H54 (cell line): ENCODE data around the gene CNTNAP4.

ENCODE experiments used
- DNase-seq: peaks from one replicate; pipeline ENCODE4 v3.0.0; 2011; ENCODE audit warnings: low spot score, mixed read lengths; ENCODE audit not compliant: insufficient read length
- FAIRE-seq: peaks from 3 replicates; lab custom pipeline; 2011; peaks lifted over from hg19 to GRCh38; lab: Jason Lieb, UNC
- POLR2A ChIP-seq: IDR thresholded peaks from 2 replicates; pipeline ENCODE4 v1.6.1; 2011; ENCODE audit warnings: low read depth, mild to moderate bottlenecking, low read length

CNTNAP4 gene

DNA sequence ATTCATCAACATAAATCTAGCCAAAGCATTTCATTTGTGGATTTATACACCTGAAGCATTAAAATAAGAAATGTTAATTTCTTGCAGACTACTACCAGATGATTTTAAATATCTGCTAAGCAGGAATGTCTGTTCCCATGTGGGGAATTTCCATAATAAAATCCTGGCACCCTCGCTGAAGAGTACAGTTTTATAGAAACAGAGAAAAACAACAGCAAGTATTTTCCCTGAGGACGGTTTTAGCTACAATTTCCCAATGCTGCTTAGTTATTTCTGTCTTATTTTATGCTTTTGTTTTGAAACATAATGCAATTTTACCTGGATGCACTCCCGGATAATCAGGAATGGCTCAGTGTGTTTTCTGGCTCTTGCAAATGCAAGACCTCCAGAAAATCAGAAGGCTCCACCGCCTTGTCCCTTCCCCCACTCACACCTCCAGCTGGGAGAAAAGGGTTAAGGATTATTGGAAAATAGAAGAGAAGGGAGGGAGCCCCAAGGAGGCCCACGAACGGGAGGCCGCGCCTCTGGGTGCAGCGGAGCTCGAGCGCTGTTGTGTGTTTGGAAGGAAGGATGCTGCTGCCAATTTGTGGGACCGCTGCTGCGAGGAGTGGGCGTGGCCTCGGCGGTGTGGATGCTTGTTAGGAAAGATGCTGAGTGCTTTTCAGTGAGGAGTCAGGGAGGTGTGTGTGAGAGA lies at the start of gene CNTNAP4:
Gene CNTNAP4 (plus strand): TSS at position 657 of the 694 bp plus-strand sequence. CDS start 262 bp downstream, outside the sequence.
- no peak for FAIRE-seq
- no peak for DNase-seq
- TF ChIP-seq POLR2A, result no peak

DNA sequence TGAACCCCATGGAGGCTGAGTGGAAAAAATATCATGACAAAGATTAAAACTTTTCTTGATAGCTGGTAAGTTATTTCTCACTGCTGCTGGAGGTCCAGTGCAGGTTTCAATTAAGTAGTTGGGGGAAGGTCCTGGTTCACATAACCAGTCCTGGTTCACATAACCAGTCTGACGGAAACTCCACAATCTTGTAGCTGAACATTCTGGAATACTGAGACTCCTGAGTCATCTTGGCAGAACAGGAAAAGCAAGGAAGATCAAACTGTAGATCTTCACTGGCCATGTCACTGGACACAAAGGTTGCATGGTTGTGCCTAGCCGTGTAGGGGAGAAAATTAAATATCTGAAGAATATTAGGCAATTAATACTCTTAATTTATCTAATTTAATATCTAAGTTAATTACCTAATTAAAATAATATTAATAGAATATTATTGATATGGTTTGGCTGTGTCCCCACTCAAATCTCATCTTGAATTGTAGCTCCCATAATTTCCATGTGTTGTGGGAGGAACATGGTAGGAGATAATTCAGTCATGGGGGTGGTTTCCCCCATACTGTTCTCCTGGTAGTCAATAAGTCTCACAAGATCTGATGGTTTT lies 48.6 kb upstream of the CNTNAP4 start:
- TF ChIP-seq POLR2A, result no peak
- FAIRE-seq (no peak), DNase-seq (no peak)

DNA sequence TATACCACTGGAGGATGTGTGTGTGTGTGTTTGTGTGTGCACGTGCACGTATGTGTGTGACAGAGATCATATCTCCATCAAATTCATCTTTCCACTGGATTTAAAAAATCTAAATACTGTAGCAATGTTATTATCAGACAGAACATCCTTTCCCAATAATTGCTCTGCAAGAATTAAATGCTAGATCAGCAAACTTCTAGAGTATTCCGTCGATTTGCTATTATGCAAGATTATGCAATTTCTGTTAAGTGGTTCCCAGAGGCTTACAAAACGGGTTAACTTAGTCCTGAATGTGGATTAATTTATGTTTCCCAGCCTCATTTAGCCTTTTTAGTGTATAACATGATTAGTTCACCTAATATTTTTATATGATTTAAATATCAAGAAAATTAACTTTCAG lies 44.5 kb upstream of the CNTNAP4 start:
- TF ChIP-seq POLR2A, result no peak
- no peak for FAIRE-seq
- DNase-seq, result no peak

DNA sequence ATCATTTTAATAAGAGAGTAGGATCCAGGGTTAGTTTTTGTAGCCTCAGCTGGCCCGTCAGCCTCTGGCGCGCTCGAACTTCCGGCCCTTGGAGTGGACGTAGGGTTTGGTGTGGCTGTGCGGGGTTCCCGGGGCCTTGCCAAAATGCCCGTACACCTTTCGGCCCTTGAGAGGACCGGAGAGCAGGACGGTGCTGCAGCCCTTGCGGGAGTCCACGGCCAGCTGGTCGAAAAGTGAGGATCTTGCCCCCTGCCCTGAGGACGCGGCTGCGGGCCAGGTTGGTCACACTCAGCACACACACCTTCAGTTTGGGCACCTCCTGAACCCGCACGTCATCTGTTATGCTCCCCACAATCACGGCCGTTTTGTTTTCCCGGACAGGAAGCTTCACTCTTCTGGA lies 42.2 kb upstream of the CNTNAP4 start:
- FAIRE-seq (no peak), DNase-seq (no peak)
- TF ChIP-seq POLR2A, result no peak

DNA sequence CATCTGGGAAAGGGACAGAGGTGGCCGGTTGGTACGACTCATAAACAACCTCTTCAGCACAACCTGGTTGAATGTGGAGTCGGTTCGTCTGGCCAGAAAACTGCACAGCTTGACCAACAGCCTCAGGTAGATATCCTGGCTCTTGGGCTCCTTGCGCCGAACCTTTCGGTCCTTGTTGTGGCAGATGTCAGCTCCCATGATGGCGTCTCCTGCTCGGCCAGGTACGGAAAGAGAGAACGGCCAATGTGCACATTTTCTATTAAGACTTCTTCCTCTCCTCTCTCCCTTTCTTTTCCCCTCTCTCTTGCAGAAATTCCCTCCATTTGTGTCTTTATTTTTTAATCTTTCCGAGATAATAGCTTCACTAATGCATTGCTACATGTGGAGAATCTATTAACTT lies 41.8 kb upstream of the CNTNAP4 start:
- no peak for TF ChIP-seq POLR2A
- DNase-seq (no peak), FAIRE-seq (no peak)

DNA sequence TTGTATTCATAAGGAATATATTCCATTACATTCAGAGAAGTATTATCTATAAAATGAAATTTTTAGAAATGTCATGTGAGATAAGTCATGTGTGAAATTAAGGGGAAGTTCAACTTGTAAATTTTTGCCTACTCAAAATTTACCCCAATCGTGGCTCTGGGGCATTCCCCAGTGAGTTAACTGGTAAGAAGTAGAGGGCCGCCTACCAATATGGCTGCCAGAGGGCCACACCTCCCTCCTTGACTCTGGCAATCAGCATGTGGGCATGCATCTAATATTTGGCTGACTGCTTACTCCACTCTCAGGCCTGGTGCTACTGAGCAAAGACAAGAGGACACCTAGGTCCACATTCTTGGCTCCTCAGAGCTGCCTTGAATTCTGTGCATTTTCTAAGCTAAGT lies 39.7 kb upstream of the CNTNAP4 start:
- FAIRE-seq (no peak), DNase-seq (no peak)
- no peak for TF ChIP-seq POLR2A

DNA sequence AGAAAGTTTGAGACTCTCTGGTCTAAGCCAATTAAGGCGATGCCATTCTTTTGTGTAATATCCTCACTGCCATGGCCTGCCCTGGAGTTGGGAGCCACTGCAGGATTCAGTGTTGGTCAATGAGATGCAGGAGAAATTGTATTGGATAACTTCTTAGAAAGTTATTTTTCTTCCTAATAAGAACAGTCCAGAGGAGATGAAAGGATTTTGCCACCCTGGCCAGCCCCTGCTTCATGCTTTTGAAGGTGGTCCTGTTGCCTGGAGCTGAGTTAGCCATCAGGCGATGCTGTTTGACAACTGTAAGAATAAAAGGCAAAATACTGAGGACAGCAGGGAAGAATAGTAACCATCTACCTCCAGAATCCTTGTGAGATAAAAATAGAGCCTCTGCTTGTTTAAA lies 35.4 kb upstream of the CNTNAP4 start:
- FAIRE-seq (no peak), DNase-seq (no peak)
- no peak for TF ChIP-seq POLR2A

DNA sequence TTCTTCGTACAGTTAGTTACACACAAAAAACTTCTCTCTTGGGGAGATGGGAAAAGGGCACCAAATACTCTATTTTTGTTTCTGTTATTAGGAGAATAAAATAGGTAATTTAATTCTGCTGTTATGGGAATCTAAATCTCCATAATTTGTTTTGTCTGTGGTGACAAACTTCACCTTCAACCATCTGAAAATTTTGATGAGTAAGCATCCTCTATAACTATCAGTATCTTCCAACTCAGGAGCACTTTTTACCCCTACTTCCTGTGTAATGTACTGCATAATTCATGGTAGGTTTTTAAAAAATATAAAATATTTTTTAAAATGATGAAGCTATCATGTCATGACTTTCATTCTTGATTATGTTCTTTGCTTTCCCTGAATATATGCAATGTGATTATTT lies 33.6 kb upstream of the CNTNAP4 start:
- no peak for TF ChIP-seq POLR2A
- no peak for FAIRE-seq
- DNase-seq, result no peak

DNA sequence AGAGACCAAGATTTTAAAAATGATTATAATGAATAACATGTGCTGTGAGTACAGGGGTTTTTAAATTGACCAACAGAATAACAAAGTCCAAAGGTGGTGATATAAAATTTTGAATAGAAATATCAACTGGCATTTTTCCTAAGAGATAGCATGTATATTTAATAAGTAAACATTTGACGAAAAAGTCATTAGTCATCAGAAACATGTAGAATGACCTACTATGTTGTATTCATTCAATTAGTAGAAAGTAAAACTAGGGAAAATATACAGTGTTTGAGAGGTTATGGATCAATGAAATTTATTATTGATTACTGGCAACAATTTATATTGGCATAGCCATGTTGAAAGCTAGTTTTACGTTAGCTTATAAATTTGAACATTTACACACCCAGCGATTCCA lies 30.6 kb upstream of the CNTNAP4 start:
- TF ChIP-seq POLR2A, result no peak
- DNase-seq, result no peak
- no peak for FAIRE-seq

DNA sequence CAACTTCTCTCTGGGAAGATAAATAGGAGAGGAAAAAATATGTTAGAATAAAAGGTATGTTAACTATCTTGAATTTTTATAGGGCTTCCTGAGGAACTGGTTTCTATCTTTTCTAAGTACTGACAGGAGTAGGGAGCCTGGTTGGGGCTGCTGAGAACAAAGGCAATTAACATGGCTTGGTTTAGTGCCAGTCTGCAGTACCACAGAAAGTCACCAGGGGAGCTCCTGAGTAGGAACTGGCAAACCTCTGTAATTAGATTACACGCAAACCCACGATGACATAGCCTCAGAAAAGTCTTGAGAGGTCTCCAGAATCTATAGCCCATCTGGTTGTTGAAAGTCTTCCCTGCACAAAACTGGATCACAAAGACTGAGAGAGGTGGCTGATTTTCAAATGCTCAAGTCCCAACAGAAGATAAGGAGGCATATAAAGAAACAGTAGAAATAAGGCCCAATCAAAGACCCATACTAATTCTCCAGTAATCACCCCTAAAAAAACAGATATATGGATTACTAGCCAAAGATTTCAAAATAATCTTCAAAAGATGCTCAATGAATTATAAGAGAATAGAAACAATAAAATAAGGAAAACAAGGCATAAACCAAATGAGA lies 11.7 kb upstream of the CNTNAP4 start:
- DNase-seq (no peak), FAIRE-seq (peak; percentile 41)
- TF ChIP-seq POLR2A, result no peak

DNA sequence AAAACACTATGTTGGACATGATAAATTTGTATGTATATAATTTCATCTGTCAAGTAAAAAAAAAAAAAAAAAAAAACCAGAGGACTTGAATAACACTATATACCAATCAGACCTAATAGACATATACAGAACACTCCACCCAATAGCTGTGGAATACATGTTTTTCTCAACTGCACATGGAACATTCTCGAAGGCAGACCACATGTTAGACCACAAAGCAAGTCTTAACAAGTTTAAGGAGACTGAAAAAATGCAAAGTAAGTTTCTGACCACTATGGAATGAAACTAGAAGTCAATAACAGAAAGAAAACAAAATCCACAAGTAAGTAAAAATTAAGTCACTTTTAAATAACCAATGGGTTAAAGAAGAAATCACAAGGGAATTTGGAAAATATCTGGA lies 8.4 kb upstream of the CNTNAP4 start:
- FAIRE-seq (no peak), DNase-seq (no peak)
- no peak for TF ChIP-seq POLR2A

DNA sequence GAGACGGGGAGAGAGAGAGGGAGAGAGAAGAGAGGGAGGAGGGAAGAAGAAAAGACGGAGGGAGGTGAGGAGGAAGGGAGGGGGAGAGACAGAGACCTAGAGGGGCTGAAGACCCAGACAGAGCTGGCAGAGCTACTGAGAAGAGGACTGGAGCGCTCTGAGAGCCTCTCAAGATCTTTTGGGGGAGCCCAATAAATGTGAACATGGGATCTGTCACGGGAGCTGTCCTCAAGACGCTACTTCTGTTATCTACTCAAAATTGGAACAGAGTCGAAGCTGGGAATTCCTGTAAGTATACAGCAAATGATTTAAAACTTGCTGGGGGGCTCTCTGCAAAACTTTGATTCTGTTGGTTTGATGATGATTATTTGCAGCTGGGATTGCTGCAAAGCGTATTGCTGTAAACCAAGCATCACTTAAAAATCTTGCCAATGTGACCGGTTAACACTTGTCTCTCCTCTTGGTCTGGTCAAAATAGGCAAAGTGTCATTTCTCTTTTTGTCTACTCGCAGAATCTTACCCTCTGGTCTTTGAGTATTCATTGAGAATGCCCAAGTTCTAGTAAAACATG lies 344 bp downstream of the CNTNAP4 start:
- no peak for FAIRE-seq
- no peak for TF ChIP-seq POLR2A
- DNase-seq, result no peak

DNA sequence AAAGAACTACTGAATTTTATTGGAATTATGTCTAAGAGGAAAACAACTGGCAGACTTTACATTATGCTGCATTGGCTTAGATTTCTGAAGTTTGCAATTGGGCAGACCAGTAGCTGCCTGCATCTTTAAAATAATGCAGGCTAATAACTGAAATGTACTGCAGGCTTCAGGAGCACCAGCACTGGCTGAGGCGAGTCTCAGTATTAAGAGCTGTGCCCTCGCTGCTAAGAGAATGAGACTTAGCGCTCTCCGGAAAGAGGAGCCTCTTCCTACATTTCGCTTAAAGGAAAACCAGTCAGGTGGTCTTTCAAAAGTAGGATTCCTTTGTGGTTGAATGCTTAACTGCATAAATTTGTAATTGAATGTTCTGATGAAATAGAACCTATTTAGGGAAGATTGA lies 885 bp downstream of the CNTNAP4 start:
- no peak for DNase-seq
- no peak for FAIRE-seq
- no peak for TF ChIP-seq POLR2A

DNA sequence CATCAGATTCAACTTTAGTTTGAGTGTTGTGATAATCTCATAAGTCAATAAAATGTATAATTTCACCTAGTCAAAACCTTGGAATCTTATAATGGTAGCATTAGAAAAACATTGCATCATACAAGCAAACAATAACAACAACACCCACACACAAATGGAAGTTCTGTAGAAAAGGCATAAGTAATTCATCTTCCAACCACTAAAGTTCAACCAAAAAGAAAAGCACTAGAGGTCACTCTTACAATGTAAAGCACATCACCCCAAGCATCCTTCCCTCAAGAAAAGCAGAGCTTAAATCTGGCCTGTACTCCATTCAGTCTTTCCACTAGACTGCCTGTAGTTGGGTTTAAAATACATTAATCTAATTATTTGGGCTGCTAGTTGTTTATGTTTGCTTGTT lies 1.8 kb downstream of the CNTNAP4 start:
- FAIRE-seq (no peak), DNase-seq (no peak)
- TF ChIP-seq POLR2A, result no peak
